Parathyroid adenoma (tissue), 2 donors: ENCODE data around the gene DLGAP4.

Source experiments
- H2AFZ ChIP-seq: fragments of 300-600 bp; sonication (generic); one replicate; pipeline ENCODE4 v1.7.0; 2017; ENCODE audit warnings: antibody characterized with exemption, mild to moderate bottlenecking
- H3K27ac ChIP-seq: fragments of 300-600 bp; sonication (generic); one replicate; pipeline ENCODE4 v1.7.0; 2017
- H3K27me3 ChIP-seq: fragments of 300-600 bp; sonication (generic); one replicate; pipeline ENCODE4 v1.7.0; 2017; ENCODE audit warnings: low read length; ENCODE audit not compliant: control insufficient read depth, insufficient read depth
- H3K36me3 ChIP-seq: fragments of 300-600 bp; sonication (generic); one replicate; pipeline ENCODE4 v1.7.0; 2017; ENCODE audit warnings: low read length; ENCODE audit not compliant: control insufficient read depth, insufficient read depth
- H3K4me1 ChIP-seq: fragments of 300-600 bp; sonication (generic); one replicate; pipeline ENCODE4 v1.7.0; 2017; ENCODE audit warnings: control low read depth
- H3K4me2 ChIP-seq: fragments of 300-600 bp; sonication (generic); one replicate; pipeline ENCODE4 v1.7.0; 2017; ENCODE audit warnings: low read length
- H3K4me3 ChIP-seq: fragments of 300-600 bp; sonication (generic); one replicate; pipeline ENCODE4 v1.7.0; 2017; ENCODE audit warnings: low read depth, low read length
- H3K79me2 ChIP-seq: fragments of 300-600 bp; sonication (generic); one replicate; pipeline ENCODE4 v1.7.0; 2017; ENCODE audit warnings: control low read depth
- H3K9ac ChIP-seq: fragments of 300-600 bp; sonication (generic); one replicate; pipeline ENCODE4 v1.7.0; 2017; ENCODE audit warnings: mild to moderate bottlenecking
- H3K9me3 ChIP-seq: fragments of 300-600 bp; sonication (generic); one replicate; pipeline ENCODE4 v1.7.0; 2017; ENCODE audit warnings: low read length; ENCODE audit not compliant: control insufficient read depth
- TF ChIP-seq, protein P1 (sequence below): fragments of 300-600 bp; sonication (generic); IDR thresholded peaks from one replicate; pipeline ENCODE4 v1.7.0; 2017; ENCODE audit warnings: antibody characterized with exemption, mild to moderate bottlenecking
- donor health status: primary hyperparathyroidism.

The DLGAP4 gene

DNA sequence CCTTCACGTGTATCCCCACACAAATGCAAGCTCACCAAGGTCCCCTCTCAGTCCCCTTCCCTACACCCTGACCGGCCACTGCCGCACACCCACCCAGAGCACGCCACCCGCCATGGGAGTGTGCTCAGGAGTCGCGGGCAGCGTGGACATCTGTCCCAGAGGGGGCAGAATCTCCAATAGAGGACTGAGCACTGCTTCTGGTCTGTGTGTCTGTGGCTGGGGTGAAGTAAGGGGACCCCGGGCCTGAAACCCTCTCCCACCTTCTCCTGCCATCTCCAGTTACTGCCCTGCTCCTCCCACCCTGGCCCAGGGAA, 243.4 kb downstream of the DLGAP4 start:
- no peaks in the 10 kb centered on the region for H3K79me2 ChIP-seq
- no peak overlapping the region for H3K4me3 ChIP-seq
- TF ChIP-seq, protein P1, sequence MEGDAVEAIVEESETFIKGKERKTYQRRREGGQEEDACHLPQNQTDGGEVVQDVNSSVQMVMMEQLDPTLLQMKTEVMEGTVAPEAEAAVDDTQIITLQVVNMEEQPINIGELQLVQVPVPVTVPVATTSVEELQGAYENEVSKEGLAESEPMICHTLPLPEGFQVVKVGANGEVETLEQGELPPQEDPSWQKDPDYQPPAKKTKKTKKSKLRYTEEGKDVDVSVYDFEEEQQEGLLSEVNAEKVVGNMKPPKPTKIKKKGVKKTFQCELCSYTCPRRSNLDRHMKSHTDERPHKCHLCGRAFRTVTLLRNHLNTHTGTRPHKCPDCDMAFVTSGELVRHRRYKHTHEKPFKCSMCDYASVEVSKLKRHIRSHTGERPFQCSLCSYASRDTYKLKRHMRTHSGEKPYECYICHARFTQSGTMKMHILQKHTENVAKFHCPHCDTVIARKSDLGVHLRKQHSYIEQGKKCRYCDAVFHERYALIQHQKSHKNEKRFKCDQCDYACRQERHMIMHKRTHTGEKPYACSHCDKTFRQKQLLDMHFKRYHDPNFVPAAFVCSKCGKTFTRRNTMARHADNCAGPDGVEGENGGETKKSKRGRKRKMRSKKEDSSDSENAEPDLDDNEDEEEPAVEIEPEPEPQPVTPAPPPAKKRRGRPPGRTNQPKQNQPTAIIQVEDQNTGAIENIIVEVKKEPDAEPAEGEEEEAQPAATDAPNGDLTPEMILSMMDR: no peak
- H3K4me2 ChIP-seq: no peak overlapping the region
- no peaks in the 10 kb centered on the region for H3K4me1 ChIP-seq
- H2AFZ ChIP-seq: no peak overlapping the region
- no peak overlapping the region for H3K9ac ChIP-seq
- no peaks in the 10 kb centered on the region for H3K36me3 ChIP-seq
- H3K27ac ChIP-seq: no peak overlapping the region
- no peaks in the 10 kb centered on the region for H3K9me3 ChIP-seq
- no peaks in the 10 kb centered on the region for H3K27me3 ChIP-seq

DNA sequence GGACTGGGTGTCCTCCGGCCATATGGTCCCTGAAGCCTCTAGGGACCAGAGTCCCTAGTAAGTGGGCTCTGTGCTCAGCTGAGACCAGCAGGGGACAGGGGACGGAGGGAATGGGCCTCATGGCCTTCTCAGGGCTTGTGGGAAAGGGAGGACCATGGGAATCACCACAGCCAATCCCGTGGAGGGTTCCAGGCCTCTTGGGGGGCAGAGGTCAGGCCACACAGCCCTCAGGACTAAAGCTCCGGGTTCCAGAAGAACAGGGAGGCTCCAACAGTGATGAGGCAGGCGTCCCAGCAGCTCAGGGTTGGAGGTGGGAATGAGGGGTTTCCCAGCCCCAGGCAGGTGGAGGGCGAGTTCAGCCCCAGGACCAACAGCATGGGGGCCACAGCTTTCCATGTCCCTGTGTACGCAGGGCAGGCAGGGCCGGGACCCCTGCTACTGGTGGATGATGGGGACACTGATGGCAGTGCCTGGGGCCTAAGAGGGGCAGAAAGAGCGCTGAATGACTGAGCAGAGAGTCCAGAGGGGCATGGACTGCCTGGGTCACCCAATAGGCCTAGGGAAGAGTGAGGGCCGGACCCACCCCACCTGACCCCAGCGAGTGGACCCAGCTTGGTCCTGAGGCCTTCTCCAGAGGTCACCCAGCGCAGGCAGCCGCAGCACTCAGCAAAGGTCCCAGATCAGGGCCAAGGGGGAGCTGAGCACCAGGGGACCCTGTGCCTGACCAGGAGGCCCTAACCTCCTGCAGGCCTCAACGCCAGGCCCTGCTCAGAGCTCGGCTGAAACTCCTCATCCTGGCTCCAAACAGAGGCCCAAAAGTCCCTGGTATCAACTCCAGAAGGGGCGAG, 244.0 kb downstream of the DLGAP4 start:
- Histone ChIP-seq H3K9ac (no peak overlapping the region), H3K27ac (no peak overlapping the region), H2AFZ (no peak overlapping the region), H3K36me3 (no peaks in the 10 kb centered on the region), H3K27me3 (no peaks in the 10 kb centered on the region), H3K4me1 (no peaks in the 10 kb centered on the region), H3K4me3 (no peak overlapping the region), H3K4me2 (no peak overlapping the region), H3K9me3 (no peaks in the 10 kb centered on the region), H3K79me2 (no peaks in the 10 kb centered on the region)
- TF ChIP-seq, protein P1: no peak

DNA sequence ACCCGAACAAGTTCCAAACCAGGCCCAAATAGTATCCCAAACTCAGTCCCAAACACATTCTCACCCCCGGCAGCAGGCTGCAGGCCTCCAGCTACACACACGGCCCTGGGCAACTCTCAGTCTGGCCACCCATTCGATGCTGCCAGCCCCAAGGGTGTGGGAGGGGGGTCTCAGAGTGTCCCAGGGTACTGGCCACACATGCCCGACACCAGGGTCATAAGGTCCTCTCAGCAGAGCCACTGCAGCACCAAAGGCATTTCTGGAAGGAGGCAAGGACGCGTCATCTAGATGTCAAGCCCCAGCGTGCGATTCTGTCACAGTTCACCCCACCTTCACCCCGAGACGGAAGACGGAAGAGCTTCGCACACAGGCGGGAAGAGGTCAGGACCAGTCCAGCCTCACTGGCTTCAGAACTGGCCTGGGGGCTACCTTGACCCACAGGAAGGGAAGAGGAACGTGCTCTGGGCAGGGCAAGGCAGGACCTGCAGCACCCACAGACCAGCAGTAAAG, 244.7 kb downstream of the DLGAP4 start:
- H3K27ac ChIP-seq: no peak overlapping the region
- H2AFZ ChIP-seq: no peak overlapping the region
- no peaks in the 10 kb centered on the region for H3K79me2 ChIP-seq
- H3K9ac ChIP-seq: no peak overlapping the region
- H3K27me3 ChIP-seq: no peaks in the 10 kb centered on the region
- H3K4me2 ChIP-seq: no peak overlapping the region
- no peaks in the 10 kb centered on the region for H3K9me3 ChIP-seq
- no peak overlapping the region for H3K4me3 ChIP-seq
- H3K4me1 ChIP-seq: no peaks in the 10 kb centered on the region
- no peaks in the 10 kb centered on the region for H3K36me3 ChIP-seq
- TF ChIP-seq, protein P1: no peak

DNA sequence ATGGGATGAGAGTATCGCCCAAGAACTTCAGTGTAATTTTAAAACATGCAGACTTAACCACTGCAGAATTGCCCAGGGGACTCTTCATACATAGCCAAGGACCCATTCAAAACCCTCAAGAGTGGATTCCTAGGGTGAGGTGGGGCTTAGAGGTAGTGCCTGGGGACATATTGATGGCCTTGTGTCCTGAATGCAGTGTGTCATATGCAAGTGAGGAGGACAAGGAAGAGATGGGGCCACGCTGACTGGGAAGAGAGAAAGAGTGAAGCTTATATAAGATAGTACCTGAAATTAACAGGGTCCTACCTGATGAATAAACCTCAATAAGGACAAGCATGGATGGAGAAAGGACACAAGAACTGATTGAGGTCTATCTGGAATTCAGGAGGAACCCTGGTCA, 249.1 kb downstream of the DLGAP4 start:
- no peak overlapping the region for H2AFZ ChIP-seq
- H3K36me3 ChIP-seq: no peaks in the 10 kb centered on the region
- H3K79me2 ChIP-seq: no peaks in the 10 kb centered on the region
- no peak overlapping the region for H3K4me2 ChIP-seq
- H3K4me1 ChIP-seq: peaks cover 2% of the 10 kb centered on the region
- H3K9me3 ChIP-seq: no peaks in the 10 kb centered on the region
- no peak overlapping the region for H3K27ac ChIP-seq
- no peak overlapping the region for H3K4me3 ChIP-seq
- TF ChIP-seq, protein P1: no peak
- H3K9ac ChIP-seq: no peak overlapping the region
- H3K27me3 ChIP-seq: no peaks in the 10 kb centered on the region

DNA sequence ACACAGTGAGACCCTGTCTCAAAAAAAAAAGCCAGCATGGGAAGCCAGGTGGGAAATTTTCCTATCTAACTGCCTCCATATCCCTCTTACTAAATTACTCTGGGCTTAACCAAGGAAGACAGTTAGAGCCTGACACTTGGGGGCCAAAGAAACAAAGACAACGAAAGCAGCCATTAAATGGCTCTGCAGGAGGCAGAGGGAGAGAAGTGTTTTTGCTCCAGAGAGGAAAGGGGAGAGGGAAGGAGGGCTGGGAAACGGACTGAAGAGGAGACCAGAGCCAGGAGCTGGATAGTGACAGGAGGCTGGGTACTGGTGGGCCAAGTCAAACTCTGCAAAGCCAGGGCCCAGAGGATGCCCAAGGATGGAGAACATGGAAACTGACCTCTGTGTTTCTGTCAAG, 256.6 kb downstream of the DLGAP4 start:
- TF ChIP-seq, protein P1: no peak
- Histone ChIP-seq H3K79me2 (no peaks in the 10 kb centered on the region), H3K9ac (no peak overlapping the region), H3K4me2 (no peak overlapping the region), H2AFZ (no peak overlapping the region), H3K27me3 (no peaks in the 10 kb centered on the region), H3K4me3 (no peak overlapping the region), H3K4me1 (no peaks in the 10 kb centered on the region), H3K9me3 (no peaks in the 10 kb centered on the region), H3K27ac (no peak overlapping the region), H3K36me3 (no peaks in the 10 kb centered on the region)
